TTC549 (cell line): ENCODE measurements around the gene BICC1.

Experiments used
- FAIRE-seq: peaks from 2 replicates; lab custom pipeline; 2012; peaks lifted over from hg19 to GRCh38; lab: Jason Lieb, UNC

Gene BICC1

DNA sequence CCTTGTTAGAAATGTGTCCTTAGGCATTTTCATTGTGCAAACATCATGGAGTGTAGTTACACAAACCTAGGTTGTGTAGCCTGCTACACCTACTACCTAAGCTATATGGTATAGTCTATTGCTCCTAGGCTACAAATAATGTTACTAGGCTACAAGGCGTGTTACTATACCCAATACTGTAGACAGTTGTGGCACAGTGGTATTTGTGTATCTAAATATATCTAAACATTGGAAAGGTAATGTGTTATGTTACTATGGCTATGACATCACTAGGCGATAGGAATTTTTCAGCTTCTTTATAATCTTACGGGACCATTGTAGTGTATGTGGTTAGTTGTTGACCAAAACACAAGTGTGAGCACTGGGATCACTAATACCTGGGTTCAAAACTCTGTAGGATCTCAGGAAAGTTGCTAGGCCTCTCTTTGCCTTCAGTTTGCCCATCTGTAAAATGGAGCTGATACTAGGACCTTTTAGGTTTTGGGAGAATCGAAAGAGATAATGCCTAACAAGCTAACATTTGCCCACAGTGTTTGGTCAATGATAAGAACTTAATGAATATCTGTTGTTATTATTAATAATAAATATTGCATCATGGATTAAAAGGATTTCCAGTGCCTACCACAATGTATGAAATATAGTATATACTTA lies 2.7 kb downstream of the BICC1 start:
- FAIRE-seq: no peak

DNA sequence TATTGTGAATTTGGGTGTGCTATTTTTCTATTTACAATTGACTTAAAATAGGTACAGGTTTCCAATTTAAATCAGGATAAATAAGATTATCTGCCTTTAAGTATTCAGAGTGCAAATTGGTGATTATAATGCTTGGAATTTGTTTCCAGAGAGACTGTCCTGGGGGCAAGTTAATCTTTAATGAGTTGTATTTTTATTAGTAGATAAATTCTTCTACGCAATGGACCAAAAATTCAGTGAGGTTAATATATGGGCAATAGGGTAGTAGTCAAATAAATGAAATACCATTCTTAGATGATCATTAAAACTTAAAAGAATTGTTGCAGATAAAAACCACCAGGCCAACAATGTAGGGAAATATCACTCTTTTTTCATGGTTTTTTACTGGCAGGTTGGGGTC lies 3.4 kb downstream of the BICC1 start:
- FAIRE-seq: no peak

DNA sequence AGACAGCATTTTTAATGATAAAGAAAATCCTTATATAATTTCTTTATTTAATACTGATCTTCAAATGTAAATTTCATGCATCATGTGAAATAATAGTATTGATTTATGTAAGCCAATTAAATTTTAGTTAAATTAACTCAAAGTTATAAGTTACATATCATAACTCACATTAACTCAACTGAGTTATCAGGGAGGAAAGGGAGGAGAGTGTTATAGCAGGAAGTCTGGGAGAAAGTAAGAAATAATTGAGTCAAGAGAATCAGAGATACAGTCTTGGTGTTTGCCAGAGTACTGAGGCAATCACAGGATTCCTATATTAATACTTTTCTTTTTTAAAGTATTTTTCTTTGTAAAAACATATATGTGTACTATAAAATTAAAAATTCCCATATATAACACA lies 4.0 kb downstream of the BICC1 start:
- FAIRE-seq: no peak

DNA sequence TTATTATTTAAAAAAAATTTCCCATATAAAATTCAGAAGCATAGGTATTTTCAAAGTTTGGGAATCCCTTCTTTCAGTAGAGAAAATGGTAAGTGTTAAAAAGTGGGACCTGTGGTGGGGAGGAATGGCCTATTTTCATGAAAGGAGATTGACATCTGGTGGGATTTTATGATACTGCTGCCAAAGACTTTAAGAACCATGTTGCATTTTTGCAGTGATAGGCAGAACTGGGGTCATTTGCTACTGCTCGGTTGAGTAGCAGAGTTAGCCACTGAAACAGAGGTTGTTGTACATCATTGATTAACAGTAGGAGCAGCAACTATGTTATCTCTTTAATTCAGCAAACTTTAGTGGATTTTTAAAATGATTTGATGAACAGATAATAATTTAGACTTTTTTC lies 4.4 kb downstream of the BICC1 start:
- FAIRE-seq: no peak

DNA sequence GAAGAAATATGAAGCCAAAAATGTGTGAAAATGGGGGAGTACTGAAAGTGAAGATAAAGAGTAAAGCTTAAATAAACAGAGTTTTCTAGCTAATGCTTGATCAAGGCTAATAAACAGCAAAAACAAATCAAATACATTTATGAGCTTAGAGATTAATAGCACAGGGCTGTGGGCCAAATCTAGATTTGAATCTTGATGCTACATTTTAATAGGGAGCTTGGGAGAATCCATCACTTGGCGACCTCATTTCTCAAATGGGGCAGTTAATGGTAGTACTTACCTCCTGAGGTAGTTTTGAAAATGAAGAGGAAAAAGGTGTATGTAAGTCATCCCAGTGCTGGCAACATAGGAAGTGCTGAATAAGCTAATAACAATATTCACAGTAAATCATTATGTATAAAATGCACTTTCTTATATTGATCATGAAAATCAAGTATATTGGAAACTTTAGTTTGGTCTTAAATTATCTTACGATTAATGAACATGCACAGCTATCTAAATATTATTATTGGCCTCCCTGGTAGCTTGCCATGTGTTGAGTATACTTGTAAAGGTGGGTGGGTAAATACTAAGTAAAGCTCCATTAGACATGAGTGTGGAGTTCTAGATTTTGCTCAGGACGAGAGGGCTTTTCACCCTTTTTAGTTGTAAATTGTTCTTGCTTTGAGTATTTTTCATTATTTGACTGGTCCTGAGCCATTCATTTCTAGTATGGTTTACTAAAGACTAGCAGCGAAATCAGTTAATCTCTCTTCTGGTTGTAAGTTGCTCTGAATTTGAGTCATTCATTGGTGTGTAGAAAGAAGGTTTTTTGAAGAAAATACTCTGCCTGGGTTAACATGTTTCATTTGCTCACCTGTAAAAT lies 5.1 kb downstream of the BICC1 start:
- no peak for FAIRE-seq

DNA sequence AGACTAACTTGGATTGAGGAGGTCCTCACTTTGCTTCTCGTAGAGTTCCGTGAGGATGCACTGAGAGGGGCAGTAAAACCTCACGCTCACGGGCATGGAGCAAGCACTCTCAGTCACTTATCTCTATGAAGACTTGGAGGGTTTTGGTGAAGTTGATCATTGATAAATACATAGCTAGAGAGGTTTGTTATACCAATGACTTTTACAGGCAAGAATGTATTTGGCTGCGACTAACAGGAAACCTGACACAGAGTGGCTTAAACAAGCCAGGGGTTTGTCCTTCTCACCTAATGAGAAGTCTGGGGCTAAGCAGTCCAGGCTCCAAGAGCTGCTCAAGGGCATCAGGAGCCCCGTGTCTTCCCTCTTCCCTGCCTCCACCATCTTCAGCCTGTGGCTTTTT lies 6.1 kb downstream of the BICC1 start:
- no peak for FAIRE-seq

DNA sequence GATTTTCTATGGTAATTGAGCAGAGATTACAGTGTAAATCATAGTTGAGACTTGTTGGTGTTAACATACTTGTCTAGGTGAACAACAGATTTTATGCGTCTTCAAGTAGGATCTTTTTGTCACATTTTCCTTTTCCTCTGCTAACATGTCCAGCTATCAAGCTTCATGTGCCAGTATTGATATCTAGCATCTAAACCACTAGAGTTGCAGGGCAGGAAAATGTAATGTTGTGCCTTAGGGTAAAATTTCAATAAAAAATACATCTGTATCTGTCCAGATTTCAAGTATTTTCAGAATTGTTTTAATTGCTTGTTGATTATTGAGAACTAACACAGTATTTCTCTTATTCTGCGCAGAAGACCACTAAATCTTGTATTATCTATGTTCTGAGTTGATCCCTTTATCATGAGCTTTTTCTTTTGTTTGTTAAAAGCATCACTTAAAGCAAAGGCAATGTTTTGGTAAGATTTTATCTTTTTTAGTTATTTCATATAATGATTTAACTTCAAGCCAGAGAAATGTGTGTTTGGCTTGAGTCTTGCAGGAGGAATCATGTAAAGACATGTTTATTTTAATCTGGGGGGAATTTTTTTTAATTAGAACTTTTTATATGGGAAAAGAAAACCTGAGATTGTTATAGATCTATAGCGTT lies 16.5 kb downstream of the BICC1 start:
- FAIRE-seq: no peak

DNA sequence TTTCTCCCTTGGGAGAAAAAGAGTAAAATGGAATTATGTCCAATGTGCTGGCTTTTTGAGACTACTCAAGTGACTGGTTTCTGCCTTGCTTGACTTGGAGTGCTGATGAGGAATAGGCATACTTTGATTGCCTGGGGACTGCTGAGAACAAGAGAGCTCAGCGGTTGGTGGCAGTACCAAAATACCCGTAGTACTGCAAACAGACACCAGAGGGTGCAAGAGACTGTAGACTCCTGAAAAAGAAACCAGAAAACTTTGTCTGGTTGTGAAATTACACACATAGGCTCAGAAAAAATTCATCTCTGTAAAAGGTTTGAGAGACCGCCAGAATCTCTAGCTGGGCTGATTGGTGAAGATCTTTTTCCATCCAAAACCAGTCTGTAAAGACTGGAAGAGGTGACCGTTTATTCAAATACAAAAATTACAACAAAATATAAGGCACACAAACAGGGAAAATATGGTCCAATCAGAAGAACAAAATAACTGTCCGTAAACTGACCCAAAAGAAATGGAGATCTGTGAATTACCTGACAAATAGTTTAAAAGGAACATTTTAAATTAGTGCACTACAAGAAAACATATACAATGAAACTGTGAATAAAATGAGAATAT lies 18.5 kb downstream of the BICC1 start:
- peak; percentile 11 for FAIRE-seq

DNA sequence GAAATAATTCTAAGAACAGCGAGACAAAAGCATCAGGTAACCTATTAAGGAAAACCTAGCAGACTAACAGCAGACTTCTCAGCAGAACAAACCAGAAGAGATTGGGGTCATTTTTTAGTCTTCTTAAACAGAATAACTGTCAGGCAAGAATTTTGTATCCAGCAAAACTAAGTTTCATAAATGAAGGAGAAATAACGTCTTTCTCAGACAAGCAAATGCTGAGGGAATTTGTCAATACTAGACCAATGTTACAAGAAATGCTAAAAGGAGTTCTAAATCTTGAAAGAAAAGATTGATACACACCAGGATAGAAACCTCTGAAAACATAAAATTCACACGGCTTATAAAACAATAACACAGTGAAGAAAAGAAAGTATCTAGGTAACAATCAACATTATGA lies 22.6 kb downstream of the BICC1 start:
- no peak for FAIRE-seq

DNA sequence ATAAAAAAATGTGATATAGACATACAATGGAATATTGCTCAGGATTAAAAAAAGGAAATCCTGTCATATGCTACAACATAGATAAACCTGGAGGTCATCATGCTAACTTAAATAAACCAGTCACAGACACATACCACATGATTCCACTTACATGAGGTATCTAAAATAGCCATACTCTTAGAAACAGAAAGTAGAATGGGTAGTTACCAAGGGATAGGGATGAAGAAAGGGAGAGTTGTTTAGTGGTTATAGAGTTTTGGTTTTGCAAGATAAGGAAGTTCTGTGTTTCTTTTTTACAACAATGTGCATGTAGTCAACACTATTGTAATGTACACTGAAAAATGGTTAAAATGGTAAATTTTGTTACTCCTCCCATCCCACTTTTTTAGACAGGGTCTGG lies 30.5 kb downstream of the BICC1 start:
- FAIRE-seq: no peak

DNA sequence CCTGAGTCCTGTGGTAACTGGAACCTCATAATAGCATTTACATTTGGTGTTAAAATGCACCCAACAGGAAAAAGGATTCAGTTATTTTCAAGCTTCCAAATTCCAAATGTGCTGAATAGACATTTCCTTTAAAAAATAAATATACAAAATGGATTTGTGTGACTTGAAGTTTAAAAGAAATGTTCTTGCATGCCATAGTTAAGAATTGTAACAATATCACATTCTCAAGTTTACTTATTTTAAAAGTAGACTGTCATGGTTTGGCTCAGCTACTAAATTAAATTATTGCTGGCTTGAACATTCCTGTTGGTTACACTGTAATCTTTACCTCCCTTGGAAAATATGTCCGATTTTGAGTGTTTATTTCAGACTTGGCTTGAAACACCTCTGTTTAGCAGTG lies 31.5 kb downstream of the BICC1 start:
- FAIRE-seq: no peak

DNA sequence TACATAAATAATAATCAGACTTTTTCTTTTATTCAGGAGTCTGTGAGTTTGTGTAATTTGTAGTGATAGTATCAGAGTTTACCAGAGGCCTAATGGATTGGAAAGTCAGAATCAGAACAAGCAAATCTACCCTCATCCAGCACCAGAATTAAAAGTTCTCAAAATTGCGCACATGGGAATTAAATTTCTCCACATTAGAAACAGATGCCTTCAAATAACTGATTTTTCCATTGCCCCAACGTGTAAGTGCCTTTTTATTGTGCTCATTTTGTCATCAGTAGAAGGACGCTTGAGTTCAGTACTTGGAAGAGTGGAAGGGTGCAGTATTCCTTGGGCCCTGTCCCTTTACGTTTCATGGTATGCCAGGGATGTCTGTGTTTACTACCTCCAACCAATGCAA lies 32.8 kb downstream of the BICC1 start:
- no peak for FAIRE-seq

DNA sequence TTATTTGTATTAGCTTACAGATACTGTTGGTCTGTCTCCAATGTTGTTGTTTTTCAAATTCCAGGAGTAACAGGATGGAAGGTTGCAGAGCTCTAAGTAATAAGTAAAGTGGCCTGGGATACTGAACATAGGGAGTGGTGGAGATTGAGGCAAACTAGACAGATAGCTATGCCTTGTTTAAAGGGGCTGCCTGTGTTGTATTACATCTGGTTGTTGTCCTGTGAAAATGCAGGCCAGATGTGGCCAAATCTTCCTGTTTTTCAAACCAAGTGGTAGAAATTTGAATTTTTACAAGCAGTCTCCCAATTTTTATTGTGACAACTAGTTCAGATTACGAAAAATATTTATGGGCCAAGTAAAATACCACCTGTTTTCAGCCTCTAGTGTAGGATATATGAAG lies 33.5 kb downstream of the BICC1 start:
- no peak for FAIRE-seq

DNA sequence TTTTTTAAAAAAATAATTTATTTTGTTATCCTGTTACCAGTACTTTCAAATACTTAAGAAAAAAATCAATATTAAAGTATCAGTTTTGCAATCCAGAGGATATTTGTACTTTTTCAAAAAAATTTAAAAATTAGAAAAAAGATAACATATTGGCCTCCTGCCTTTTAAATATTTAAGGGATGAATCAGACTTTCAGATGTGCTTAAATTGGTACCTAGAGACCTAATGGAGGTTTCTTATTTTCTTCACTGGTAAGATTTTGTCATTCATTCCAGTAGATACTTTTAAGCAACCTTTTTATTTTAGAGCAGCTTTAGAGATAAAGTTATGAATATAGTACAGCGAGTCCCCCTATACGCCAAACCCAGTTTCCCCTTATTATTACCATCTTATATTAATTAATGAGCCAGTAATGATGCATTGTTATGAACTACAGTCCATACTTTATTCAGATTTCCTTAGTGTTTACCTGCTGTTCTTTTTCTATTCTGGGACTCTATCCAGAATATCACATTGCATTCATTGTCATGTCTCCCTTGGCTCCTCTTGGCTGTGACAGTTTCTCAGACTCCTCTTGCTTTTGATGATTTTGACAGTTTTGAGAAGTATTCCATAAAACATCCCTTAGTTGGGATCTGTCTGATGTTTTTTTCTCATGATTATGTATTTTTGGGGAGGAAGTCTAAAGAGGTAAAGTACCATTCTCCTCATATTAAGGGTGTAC lies 34.2 kb downstream of the BICC1 start:
- no peak for FAIRE-seq

DNA sequence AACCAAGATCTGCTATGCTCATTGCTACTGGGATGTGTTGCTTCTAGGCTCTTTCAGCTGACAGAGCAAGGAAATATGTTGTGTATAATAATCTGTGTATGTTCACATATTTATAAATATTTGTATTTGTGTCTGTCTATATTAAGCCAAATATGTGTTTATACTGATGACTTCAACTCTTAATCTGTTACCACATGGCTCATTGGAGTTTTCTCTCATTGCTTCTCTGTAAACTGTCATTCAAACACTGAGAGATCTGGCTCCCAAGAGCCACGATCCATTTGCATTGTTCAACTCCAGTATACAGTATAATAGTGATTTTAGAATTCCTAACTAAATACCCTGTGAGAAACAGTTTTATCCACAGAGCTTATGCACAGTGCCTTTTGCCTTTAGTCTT lies 35.3 kb downstream of the BICC1 start:
- FAIRE-seq: no peak

DNA sequence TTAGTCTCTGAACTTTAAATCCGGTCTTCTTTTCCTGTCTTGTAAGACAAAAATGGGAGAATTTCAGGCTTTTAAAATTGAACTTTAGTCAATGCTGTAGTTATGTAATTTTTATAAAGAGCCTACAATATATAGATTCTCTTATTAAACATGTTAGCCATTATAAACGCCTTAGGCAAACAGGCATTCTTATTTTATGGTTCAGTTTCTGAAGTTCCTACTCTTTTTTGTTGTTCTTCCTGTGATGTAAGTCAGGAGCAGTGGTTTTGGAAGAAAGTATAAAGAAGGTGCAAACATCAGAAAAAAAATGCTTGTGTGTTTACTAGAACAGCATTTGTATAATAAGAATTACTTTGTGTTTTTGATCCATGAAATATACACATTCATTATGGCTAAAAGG lies 41.6 kb downstream of the BICC1 start:
- FAIRE-seq: no peak

DNA sequence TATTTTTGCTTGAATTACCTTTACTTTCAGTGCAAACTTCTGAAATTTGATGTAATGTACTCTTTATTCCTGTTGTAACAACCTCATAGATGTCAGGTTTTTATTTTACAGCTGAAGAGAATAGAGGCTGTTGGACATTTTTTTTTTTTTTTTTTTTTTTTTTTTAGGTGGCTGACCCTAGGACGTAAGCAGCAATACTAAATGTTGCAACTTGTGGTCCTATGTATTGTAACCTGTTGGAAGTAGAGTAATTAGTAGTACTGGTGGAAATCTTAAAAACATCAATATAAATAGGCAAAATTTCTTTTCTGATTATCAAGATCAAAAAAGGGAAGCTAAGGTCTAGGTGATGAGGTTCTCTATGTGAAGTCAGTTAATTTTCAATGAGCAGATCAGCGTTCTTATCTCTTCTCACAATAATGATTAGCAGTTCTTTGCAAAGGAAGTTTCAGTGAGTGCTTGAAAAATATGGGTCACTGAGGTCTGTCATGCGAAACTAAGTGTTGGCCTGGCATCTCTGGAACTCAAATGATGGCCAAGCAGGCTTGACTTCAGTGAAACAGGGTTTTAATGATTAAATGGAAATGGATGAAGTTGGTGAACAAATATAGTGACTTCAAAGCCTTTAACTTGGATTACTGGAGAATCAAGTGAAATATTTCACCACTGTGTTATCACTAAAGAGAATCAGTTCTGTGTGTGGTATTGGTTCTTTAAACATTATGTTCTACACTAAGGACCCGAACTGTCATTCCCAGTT lies 42.7 kb downstream of the BICC1 start:
- FAIRE-seq: no peak

DNA sequence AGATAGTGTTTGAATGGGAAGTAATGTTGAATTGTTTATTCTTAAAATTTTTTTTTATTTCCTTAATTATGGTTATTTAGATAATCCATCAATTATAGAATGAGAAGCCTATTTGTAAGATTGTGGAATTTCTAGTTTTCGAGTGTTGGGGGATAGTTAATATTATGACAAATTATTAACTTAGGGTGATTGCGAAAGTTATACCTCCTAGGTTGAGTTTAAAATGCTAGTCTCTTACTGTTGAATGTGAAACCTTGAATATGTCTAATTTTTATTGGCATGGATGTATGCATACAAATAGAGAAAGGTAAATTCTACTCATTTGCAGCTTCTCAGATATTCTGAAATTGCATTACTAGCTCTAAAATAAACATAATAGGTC lies 43.2 kb downstream of the BICC1 start:
- FAIRE-seq: no peak

DNA sequence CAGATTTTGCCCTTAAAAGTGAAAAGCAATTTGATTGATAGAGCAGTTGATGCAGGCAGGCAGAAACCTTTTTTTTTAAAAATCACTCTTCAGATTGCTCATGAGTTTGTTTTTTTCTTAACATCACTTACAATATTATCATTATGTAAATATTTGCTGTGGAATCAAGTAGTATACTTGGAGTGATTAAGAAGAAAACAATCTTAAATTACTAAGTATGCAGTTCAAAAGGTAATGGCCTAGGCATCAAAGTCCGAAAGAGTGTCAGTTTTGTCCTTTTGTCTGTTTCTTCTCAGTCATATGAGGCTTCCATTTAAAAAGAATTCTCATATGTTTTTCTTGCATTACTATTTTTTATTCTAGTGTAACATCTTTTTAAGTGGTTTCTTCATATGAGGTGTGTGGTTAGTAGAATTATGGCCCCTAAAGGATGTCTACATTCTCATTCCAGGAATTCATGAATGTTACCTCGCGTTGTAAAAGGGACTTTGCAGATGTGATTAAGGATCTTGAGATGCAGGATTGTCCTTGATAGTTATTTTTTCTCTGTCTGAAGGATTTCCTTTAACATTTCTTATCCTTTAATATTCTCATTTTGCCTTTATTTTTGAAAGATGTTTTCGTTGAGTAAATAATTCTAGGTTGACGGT lies 44.0 kb downstream of the BICC1 start:
- FAIRE-seq: no peak

DNA sequence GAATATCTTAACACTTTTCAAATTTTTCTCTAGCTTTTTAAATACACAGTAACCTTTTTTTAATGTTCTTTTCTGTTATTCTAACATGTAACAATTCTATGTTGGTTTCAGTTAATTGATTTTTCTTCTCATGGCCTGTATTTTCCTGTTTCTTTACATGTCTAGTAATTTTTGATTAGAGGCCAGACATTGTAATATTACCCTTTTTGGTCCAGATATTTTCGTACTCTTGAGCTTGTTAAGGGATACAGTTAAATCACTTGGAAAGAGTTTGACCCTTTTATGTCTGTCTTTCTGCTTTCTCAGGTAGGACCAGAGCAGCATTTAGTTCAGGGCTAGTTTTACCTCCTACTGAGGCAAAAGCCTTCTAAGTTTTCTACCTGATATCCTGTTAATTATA lies 45.0 kb downstream of the BICC1 start:
- no peak for FAIRE-seq

DNA sequence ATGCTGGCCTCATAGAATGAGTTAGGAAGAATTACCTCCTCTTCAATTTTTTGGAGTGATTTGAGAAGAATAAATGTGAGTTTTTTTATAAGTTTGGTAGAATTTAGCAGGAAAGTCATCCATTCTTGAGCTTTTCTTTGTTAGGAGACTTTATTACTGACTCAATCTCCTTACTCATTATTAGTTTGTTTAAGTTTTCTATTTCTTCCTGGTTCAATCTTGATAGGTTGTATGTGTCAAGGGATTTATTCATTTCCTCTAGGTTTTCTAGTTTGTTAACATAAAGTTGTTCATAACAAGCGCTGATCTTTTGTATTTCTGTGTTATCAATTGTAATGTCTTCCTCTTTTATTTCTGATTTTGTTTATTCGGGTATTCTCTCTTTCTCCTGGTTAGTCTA lies 47.4 kb downstream of the BICC1 start:
- no peak for FAIRE-seq
